GM19468 (cell line): ENCODE results near the gene SLC47A2.

Experiments
- ATAC-seq: cut with Tn5 transposase; IDR thresholded peaks from one replicate; pipeline ENCODE4 v1.9.1; 2021; ENCODE audit warnings: mild to moderate bottlenecking, moderate library complexity, moderate number of reproducible peaks; ENCODE audit not compliant: unreplicated experiment; ENCODE audit errors: extremely low read depth

Gene SLC47A2

GRCh38 chr17:19747829-19748806, 31.7 kb upstream of the SLC47A2 start, which contains the start of gene ALDH3A1:
ALDH3A1 (minus strand) TSS chr17:19748298; CDS start chr17:19745129, 3,169 bp downstream.
- ATAC-seq: no peak

GRCh38 chr17:19747159-19747719, 30.9 kb upstream of the SLC47A2 start:
- no peak for ATAC-seq

DNA sequence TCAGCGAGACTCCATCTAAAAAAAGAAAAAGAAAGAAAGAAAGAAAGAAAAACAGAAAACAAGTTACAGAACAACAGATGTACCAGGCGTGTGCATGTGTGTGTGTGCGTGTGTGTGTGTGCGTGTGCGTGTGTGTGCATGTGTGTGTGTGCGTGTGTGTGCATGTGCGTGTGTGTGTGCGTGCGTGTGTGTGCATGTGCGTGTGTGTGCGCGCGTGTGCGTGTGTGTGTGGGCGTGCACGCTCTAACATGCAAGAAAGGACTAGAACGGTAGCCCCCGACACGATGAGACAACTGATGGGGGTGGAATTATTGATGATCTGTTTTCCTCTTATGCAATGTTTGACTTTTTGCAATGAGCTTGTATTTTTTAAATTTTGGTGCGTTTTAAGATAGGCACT, 30.1 kb upstream of the SLC47A2 start:
- ATAC-seq: no peak

- ATAC-seq: no peak
Measured at GRCh38 chr17:19744922-19745757, 28.8 kb upstream of the SLC47A2 start.

DNA sequence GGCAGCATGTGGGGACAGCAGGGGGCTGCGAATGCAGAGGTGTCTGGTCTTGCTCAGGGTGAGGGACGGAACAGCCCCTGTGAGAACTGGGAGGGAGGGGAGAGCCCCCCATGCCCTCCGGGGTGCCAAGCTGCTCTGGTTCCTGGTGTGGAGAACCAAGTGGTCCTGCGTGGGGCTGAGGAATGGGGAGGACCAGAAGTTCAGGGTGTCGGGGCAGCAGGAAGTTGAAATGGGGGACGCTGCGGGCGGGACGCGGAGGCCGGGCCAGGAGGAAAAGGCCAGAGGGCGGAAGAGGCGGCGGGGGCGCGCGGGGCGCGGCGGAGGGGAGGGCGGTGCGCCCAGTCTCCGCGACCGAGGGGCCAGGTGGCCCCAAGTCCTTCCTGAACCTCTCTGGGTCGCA, 28.1 kb upstream of the SLC47A2 start:
- no peak for ATAC-seq

GRCh38 chr17:19743101-19744100, 27.0 kb upstream of the SLC47A2 start:
- ATAC-seq: no peak

GRCh38 chr17:19742495-19742894, 26.1 kb upstream of the SLC47A2 start:
- ATAC-seq: no peak

GRCh38 chr17:19741832-19742457, 25.6 kb upstream of the SLC47A2 start:
- ATAC-seq: no peak

- no peak for ATAC-seq
Measured at GRCh38 chr17:19740933-19741332, 24.5 kb upstream of the SLC47A2 start.

- ATAC-seq: no peak
Measured at GRCh38 chr17:19739241-19740201, 23.1 kb upstream of the SLC47A2 start.

DNA sequence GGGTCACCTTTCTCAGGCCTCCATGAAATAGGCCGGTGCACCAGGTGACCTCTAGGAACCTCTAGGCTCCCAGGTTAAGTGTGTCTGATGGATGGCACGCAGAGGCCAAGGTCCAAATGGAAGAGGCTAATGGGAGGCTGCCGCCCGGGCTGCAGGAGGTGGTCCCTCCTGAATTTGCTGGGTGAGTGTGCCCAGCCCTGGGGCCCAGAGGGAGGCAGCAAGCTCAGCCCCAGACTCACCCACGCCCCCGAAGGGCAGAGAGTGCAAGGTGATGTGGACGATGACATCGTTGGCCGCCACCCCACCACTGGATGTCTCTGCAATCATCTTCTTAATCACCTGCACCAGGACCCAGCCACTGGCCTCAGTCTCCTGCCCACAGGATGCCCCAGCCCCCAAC, 22.4 kb upstream of the SLC47A2 start:
- ATAC-seq: no peak

DNA sequence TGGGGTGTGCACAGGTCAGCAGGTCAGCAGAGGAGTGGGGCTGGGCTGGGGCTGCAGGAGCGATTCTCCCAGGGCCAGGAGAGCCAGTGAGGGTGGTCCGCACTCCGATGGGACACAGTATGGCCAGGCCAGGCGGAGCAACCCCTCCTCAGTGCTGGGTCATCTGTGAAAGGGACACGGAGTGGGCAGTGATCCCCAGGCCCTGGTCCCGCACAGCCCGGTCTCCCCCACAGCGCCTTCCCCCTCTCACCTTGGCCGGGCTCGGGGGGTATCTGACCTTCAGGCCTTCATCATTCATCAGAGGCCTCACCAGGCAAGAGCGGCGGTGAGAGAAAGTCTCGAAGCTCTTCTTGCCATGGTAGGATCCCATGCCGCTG, 21.7 kb upstream of the SLC47A2 start:
- ATAC-seq: no peak

- no peak for ATAC-seq
Measured at GRCh38 chr17:19737305-19738072, 21.1 kb upstream of the SLC47A2 start.

- no peak for ATAC-seq
Measured at GRCh38 chr17:19736071-19736470, 19.7 kb upstream of the SLC47A2 start.

DNA sequence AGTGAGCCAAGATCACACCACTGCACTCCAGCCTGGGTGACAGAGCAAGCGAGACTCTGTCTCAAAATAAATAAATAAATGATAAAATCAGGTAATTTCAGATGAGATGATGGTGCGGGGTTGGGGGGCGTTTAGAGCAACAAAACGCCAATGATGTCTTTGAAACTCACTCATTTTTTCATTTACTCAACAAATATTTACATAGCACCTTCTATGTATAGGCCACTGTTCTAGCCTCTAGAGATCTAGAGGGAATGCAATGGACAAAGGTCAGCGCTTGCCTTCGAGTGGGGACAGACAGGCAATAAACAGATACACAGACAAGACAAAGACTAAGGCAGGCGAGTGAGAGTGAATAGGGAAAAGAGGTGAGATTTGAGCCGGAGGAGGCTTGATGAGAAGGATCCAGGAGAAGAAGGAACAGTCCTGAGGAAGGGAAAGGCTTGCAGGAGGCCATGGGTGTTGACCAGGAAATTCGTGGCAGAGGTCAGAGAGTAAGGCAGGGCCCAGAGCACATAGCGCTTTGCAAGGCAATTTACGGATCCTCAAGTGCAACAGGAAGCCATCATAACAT, 17.7 kb upstream of the SLC47A2 start:
- ATAC-seq: no peak

DNA sequence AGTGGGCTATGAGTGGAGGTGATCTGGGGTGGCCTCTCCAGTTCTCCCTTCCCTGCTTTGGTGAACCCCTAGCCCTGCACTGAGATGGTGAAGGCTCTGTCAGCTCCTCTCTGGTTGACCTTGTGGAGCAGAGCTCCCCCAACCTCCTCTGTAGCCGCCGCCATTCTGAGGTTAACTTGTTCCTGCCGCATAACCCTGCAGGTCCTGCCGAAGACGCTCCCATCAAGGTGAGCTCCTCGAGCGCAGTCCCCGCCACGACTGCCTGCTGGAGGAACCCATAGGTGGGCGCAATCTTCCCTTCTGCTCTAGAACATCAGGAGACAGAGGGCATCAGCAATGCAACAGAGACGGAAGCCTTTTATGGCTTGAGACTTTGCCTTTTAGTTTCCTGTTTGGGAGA, 15.2 kb upstream of the SLC47A2 start:
- ATAC-seq: no peak

DNA sequence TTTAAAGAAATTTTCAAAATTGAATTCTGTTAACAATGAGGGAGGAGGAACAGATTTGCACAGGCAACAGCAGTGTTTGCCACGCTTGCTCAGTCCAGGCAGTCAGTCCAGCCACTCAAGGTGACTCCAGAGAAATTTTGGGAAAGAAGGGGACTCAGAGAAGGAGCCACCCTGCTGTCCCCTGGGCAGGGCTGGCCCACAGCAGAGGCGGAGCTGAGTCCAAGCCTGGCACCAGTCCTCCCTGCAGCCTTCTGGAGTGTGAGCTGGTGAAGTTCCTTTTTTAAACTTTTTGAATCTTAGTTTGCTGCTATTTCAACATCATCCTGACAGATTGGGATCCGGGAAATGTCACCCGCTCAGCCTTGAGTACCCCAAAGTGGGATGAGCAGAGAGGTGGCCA, 14.5 kb upstream of the SLC47A2 start:
- ATAC-seq: no peak
